Measurements from ENCODE around the gene LYZL2. TPM values are rescaled to one million over a fixed set of nuclear protein-coding genes. Genes with fewer than 3 reads are reported as not detected.
"Not testable (repeated sequence)": the region's sequence is repeated elsewhere in the genome, so short reads cannot be mapped to it uniquely, and the experiment has no call there.

LYZL2 gene
- total RNA-seq, 4 donors from 2014 or later: not detected

DNA sequence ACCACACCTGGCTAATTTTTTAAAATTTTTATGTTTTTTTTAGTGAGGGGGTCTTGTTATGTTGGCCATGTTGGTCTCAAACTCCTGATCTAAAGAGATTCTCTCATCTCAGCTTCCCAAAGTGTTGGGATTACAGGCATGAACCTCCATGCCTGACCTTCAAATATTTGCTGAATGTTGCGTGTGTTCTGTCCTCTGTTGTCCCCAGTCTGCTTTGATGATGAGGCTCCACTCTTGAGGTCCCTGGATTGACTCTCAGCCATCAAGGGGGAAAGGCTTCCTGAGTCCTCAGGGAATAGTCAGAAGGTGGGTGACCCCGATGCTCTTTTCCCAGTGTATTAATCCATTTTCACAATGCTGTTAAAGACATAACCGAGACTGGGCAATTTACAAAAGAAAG, 26.0 kb downstream of the LYZL2 start:
- no peak for TF ChIP-seq POLR2A (IDR thresholded peaks at IDR 0.05)
- TF ChIP-seq, protein P1, sequence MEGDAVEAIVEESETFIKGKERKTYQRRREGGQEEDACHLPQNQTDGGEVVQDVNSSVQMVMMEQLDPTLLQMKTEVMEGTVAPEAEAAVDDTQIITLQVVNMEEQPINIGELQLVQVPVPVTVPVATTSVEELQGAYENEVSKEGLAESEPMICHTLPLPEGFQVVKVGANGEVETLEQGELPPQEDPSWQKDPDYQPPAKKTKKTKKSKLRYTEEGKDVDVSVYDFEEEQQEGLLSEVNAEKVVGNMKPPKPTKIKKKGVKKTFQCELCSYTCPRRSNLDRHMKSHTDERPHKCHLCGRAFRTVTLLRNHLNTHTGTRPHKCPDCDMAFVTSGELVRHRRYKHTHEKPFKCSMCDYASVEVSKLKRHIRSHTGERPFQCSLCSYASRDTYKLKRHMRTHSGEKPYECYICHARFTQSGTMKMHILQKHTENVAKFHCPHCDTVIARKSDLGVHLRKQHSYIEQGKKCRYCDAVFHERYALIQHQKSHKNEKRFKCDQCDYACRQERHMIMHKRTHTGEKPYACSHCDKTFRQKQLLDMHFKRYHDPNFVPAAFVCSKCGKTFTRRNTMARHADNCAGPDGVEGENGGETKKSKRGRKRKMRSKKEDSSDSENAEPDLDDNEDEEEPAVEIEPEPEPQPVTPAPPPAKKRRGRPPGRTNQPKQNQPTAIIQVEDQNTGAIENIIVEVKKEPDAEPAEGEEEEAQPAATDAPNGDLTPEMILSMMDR (IDR thresholded peaks at IDR 0.05 in 4 of 5, conservative IDR thresholded peaks at IDR 0.05 in 1 of 5): no peak
- in situ Hi-C loops (cut with MboI; ENCODE audit: low sequenced_read_pairs in 4 of 4) (no loop called here), intact Hi-C loops (cut with DNase I; ENCODE audit: low total_unique reads) (no loop called here)
- DNase-seq (no peak), ATAC-seq (no peak)
- no peaks in the 10 kb centered on the region for H3K36me3 ChIP-seq
- H3K4me1 ChIP-seq: no peaks in the 10 kb centered on the region
- H3K9me3 ChIP-seq: no peaks in the 10 kb centered on the region
- no peak overlapping the region for H3K4me3 ChIP-seq
- H3K27ac ChIP-seq: no peak overlapping the region
- no peaks in the 10 kb centered on the region for H3K27me3 ChIP-seq

DNA sequence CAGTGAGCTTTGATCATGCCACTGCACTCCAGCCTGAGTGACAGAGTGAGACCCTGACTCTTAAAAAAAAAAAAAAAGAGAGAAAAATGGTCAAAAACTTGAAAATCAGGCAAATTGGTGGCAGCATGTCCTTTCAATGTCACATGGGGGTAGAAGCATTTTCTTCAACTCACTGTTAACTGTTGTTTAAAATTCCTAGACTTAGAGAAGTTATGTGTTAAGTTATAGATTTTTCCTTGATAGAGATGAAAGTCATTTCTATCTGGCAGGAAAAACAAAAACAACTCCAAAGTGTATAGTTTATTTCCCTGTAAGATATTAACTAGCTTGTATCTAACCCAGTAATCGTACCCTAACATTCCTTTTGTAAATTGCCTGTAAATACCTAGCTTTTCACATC, 26.8 kb downstream of the LYZL2 start:
- Histone ChIP-seq H3K4me3 (no peak overlapping the region), H3K27me3 (no peaks in the 10 kb centered on the region), H3K27ac (no peak overlapping the region), H3K9me3 (no peaks in the 10 kb centered on the region), H3K36me3 (no peaks in the 10 kb centered on the region), H3K4me1 (no peaks in the 10 kb centered on the region)
- no peak for ATAC-seq
- TF ChIP-seq, protein P1 (IDR thresholded peaks at IDR 0.05 in 4 of 5, conservative IDR thresholded peaks at IDR 0.05 in 1 of 5): no peak
- no peak for TF ChIP-seq POLR2A (IDR thresholded peaks at IDR 0.05)
- intact Hi-C loops (cut with DNase I; ENCODE audit: low total_unique reads): no loop called here
- no peak for DNase-seq
- in situ Hi-C loops (cut with MboI; ENCODE audit: low sequenced_read_pairs in 4 of 4): no loop called here

DNA sequence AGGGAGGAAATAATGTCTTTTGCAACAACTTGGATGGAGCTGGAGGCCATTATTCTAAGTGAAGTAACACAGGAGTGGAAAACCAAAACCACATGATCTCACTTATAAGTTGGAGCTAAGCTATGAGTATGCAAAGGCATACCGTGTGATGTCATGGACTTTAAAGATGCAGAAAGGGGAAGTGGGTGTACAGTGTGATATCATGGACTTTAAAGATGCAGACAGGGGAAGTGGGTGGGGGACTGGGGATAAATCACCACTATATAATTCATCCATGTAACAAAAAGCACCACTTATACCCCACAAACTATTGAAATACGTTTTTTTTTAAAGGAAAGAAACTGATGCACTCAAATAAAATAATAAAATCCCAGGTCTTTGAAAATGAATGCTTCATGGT, 29.5 kb downstream of the LYZL2 start:
- TF ChIP-seq POLR2A (IDR thresholded peaks at IDR 0.05): no peak
- TF ChIP-seq, protein P1 (IDR thresholded peaks at IDR 0.05 in 4 of 5, conservative IDR thresholded peaks at IDR 0.05 in 1 of 5): no peak
- no peaks in the 10 kb centered on the region for H3K9me3 ChIP-seq
- no peaks in the 10 kb centered on the region for H3K27me3 ChIP-seq
- H3K36me3 ChIP-seq: no peaks in the 10 kb centered on the region
- intact Hi-C loops (cut with DNase I; ENCODE audit: low total_unique reads): no loop called here
- DNase-seq (no peak), ATAC-seq (no peak)
- no peak overlapping the region for H3K27ac ChIP-seq
- no peaks in the 10 kb centered on the region for H3K4me1 ChIP-seq
- no peak overlapping the region for H3K4me3 ChIP-seq
- in situ Hi-C loops (cut with MboI; ENCODE audit: low sequenced_read_pairs in 4 of 4): no loop called here

DNA sequence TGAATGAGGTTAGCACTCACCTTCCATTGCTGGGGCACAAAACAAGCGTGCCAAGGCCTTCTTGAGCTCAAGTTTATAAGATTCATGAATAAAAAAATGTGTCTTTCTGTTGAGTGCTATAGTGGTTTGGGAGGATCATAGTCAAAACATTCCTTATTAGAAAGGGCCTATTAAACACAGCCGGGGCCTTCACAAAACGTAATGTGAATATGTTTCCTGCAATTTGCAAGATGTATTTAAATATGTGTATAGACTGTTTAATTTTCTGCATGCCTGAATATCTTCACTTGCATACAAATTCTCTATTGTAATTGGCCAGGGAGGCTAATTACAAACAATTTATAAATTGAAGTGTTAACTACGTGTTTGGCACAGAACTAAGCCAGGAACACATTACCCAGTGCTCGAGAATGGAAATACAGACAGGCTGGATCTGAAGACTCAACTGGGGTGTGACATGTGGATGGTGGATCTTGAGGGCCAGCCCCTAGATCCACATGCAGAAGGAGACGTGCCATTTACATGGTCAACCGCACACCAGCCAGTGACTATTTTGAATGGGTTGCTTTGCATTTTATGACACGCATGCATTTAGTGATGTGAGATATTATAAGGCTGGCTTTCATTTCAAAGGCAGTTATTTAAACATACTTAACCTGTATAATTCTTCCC, 31.3 kb downstream of the LYZL2 start:
- TF ChIP-seq POLR2A (IDR thresholded peaks at IDR 0.05): no peak
- TF ChIP-seq, protein P1 (IDR thresholded peaks at IDR 0.05 in 4 of 5, conservative IDR thresholded peaks at IDR 0.05 in 1 of 5): no peak
- ATAC-seq: no peak
- Histone ChIP-seq H3K9me3 (no peaks in the 10 kb centered on the region), H3K27me3 (no peaks in the 10 kb centered on the region), H3K4me1 (no peaks in the 10 kb centered on the region), H3K4me3 (no peak overlapping the region), H3K27ac (no peak overlapping the region), H3K36me3 (no peaks in the 10 kb centered on the region)
- intact Hi-C loops (cut with DNase I; ENCODE audit: low total_unique reads) (no loop called here), in situ Hi-C loops (cut with MboI; ENCODE audit: low sequenced_read_pairs in 4 of 4) (loop anchor here in 2 of 4 donors (10.0 kb wide), 2 partner anchors 63 to 203 kb away; no protein-coding TSS in a partner anchor)
- no peak for DNase-seq

DNA sequence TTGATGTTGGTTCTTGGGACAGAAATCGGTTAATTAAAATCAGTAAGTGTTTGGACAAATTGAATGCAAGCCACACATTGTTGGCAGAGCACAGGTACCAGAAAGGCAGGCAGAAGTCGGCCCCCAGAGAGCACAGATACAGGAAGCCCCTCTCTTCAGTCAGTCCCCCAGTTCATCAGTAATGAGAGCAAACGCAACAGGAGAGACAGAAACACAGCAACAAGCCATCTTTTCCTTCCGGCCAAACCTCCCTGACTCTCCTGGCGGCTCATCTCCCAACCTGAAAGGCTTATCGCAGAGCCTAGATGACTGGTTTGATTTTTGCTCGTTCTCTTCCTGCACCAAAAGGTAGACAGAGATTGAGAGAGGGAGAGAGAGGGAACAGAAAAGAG, 32.1 kb downstream of the LYZL2 start:
- not testable (repeated sequence) for ATAC-seq

DNA sequence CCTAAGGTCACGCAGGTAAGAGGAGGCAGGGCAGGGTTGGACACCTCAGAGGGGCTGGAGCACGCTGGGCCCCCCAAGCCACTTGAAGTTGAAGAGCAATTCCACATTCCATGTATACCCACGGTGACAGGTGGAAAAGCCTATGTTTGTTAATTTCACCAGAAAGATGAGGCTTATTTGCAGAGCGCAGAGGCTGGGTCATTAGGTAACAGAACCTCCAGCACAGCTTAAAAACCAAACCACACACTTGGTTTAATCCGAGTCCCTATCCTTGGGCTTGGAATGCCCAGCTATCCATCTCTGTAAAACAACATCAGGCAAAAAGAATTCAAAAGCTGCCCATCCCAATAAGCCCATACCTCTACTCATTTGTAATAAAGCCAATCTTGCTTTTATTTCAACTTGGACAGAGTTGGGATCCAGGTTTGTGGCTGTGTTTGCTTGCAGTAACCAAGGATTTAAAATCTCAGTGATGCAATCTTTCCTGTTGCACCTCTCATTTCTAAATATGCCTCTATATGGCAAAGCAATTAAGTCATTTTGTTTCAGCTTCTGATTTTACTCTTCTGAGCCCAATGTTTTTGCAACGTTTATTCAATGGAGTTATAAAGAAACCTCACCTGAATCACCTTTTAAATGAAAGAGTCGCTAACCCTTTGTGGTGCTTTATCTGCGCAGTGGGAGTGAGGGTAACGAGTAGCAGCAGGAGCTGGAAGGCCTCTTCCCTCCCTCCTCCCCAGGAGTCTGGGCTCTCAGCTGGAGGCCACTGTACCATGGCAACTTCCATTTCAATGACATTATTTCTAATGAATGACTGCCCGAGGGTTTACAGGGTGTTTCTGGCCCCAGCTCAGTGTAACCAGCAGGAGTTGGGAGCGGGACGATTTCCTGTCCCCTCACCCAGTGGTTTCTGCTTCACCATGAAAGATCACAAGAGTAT, 32.8 kb downstream of the LYZL2 start:
- H3K27me3 ChIP-seq; ATAC-seq; H3K4me1 ChIP-seq; DNase-seq; intact Hi-C loops (cut with DNase I; ENCODE audit: low total_unique reads); H3K27ac ChIP-seq; H3K36me3 ChIP-seq; H3K4me3 ChIP-seq; H3K9me3 ChIP-seq: not testable (repeated sequence)
- in situ Hi-C loops (cut with MboI; ENCODE audit: low sequenced_read_pairs in 4 of 4): loop anchor here in 2 of 4 donors (10.0 kb wide), 2 partner anchors 62 to 202 kb away; no protein-coding TSS in a partner anchor

More for the DNA sequence above, 32.1 kb downstream of the LYZL2 start:
- H3K4me3 ChIP-seq; H3K4me1 ChIP-seq; H3K27me3 ChIP-seq; H3K27ac ChIP-seq; intact Hi-C loops (cut with DNase I; ENCODE audit: low total_unique reads); H3K36me3 ChIP-seq; DNase-seq; H3K9me3 ChIP-seq: not testable (repeated sequence)
- in situ Hi-C loops (cut with MboI; ENCODE audit: low sequenced_read_pairs in 4 of 4): loop anchor here in 2 of 4 donors (10.0 kb wide), 2 partner anchors 63 to 203 kb away; no protein-coding TSS in a partner anchor
